Colonic mucosa (tissue), 4 donors: ENCODE results near the gene MAS1. TPM values are rescaled to one million over a fixed set of nuclear protein-coding genes. Genes with fewer than 3 reads are reported as not detected.

Experiments
- DNase-seq: peaks from one replicate; pipeline ENCODE4 v3.0.0-alpha.2; 2020
- H3K27ac ChIP-seq: fragments of 200-600 bp; one replicate; pipeline ENCODE4 v1.8.0; 2021
- H3K27me3 ChIP-seq: fragments of 200-600 bp; one replicate; pipeline ENCODE4 v1.8.0; 2021
- H3K36me3 ChIP-seq: fragments of 200-600 bp; one replicate; pipeline ENCODE4 v1.8.0; 2021
- H3K4me1 ChIP-seq: fragments of 200-600 bp; one replicate; pipeline ENCODE4 v1.8.0; 2021; ENCODE audit warnings: mild to moderate bottlenecking
- H3K4me3 ChIP-seq: fragments of 200-600 bp; one replicate; pipeline ENCODE4 v1.8.0; 2021
- H3K9ac ChIP-seq, 2 donors: one replicate each; pipeline ENCODE4 v1.7.0; 2013; ENCODE audit warnings: control low read depth in 2 of 2, low read depth in 2 of 2, low read length in 2 of 2
- H3K9me3 ChIP-seq: fragments of 200-600 bp; one replicate; pipeline ENCODE4 v1.8.0; 2021
- intact Hi-C: fragments of 100-400 bp; cut with DNase I; formaldehyde crosslinking; loops from one replicate; pipeline ENCODE4 v1.14.1; 2022
- total RNA-seq, 2 donors: library from RNA; stranded (reverse); fragmentation: NEBNext Ultra II Directional in 1 of 2; extraction: Animal tissue kit (Norgen Biotek cat#: 25700) in 1 of 2; gene quantifications; one replicate each; pipeline ENCODE4 v1.2.1, GENCODE V29; 2021
- TF ChIP-seq, protein P1 (sequence below): fragments of 200-600 bp; IDR thresholded peaks from one replicate; pipeline ENCODE4 v1.8.0; 2022; ENCODE audit warnings: antibody characterized with exemption, mild to moderate bottlenecking
- donor health status: healthy.
- donor health status: DM: no; HTN: no; CAD: no.
- donor health status: DM: no; HTN: no; CAD: no.

The MAS1 gene
- total RNA-seq, 2 donors from 2014 or later: not detected

DNA sequence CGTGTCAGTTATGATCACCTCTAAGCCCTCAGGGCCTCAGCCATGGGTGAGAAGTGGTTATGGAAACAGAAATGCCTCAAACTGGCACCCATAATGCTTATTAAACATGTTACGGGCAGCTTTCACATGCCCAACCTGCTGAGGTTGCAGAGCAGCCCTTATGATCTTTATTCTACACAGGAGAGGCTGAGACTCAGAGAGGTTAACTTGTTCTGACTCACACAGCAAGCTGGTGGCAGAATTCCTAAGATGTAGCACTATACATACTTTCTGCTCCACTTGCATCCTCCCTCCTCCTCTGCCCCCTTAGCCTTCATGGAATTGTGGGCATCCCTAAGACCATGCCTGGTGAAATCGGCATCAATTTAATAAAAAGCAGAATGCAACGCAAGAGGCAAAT, 43.4 kb downstream of the MAS1 start:
- no peak overlapping the region for H3K9ac ChIP-seq
- H3K9me3 ChIP-seq: no peaks in the 10 kb centered on the region
- H3K27ac ChIP-seq: no peak overlapping the region
- TF ChIP-seq, protein P1, sequence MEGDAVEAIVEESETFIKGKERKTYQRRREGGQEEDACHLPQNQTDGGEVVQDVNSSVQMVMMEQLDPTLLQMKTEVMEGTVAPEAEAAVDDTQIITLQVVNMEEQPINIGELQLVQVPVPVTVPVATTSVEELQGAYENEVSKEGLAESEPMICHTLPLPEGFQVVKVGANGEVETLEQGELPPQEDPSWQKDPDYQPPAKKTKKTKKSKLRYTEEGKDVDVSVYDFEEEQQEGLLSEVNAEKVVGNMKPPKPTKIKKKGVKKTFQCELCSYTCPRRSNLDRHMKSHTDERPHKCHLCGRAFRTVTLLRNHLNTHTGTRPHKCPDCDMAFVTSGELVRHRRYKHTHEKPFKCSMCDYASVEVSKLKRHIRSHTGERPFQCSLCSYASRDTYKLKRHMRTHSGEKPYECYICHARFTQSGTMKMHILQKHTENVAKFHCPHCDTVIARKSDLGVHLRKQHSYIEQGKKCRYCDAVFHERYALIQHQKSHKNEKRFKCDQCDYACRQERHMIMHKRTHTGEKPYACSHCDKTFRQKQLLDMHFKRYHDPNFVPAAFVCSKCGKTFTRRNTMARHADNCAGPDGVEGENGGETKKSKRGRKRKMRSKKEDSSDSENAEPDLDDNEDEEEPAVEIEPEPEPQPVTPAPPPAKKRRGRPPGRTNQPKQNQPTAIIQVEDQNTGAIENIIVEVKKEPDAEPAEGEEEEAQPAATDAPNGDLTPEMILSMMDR: no peak
- no peaks in the 10 kb centered on the region for H3K36me3 ChIP-seq
- DNase-seq: no peak
- intact Hi-C loops: no loop called here
- H3K27me3 ChIP-seq: no peaks in the 10 kb centered on the region
- no peaks in the 10 kb centered on the region for H3K4me1 ChIP-seq
- no peak overlapping the region for H3K4me3 ChIP-seq

DNA sequence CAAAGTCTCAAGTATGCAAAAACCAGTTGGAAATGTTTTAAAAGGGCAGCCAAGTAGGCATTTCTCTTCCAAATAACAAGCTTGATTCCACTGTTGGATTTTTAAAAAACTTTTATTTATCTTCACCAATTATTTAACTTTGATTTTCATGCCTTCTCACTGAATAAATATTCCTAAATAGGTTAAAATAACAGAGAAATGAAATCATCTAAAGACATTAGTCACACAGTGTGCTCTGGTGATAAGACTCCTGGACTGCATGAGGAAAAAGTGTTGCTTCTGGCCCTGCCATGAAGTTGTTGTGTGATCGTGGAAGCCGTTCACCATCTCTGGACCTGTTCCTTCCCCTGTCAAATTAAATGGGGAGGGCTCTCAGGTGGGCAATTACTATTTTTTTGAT, 44.3 kb downstream of the MAS1 start:
- no peaks in the 10 kb centered on the region for H3K9me3 ChIP-seq
- no peak overlapping the region for H3K4me3 ChIP-seq
- no peak overlapping the region for H3K9ac ChIP-seq
- TF ChIP-seq, protein P1: no peak
- no peak for DNase-seq
- H3K4me1 ChIP-seq: no peaks in the 10 kb centered on the region
- H3K27me3 ChIP-seq: no peaks in the 10 kb centered on the region
- no peaks in the 10 kb centered on the region for H3K36me3 ChIP-seq
- no peak overlapping the region for H3K27ac ChIP-seq
- intact Hi-C loops: no loop called here

DNA sequence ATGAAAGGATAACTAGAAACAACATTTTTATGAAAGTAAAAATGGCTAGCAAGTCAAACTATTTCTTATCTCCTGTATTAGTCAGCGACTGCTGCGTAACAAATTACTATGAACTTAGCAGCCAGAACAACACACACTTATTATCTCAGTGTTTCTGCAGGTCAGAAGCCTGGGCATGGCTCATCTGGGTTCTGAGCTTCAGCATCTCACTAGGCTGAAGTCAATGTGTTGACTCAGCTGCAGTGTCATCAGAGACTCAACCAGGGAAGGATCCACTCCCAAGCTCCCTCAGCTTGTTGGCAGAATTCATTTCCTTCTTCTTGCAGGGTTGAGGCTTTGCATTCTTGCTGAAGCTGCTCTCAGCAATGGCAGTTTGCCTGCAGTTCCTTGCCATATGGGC, 44.8 kb downstream of the MAS1 start:
- no peak for DNase-seq
- TF ChIP-seq, protein P1: no peak
- no peak overlapping the region for H3K9ac ChIP-seq
- H3K27me3 ChIP-seq: no peaks in the 10 kb centered on the region
- H3K4me3 ChIP-seq: no peak overlapping the region
- no peak overlapping the region for H3K27ac ChIP-seq
- H3K9me3 ChIP-seq: no peaks in the 10 kb centered on the region
- no peaks in the 10 kb centered on the region for H3K4me1 ChIP-seq
- intact Hi-C loops: no loop called here
- no peaks in the 10 kb centered on the region for H3K36me3 ChIP-seq

DNA sequence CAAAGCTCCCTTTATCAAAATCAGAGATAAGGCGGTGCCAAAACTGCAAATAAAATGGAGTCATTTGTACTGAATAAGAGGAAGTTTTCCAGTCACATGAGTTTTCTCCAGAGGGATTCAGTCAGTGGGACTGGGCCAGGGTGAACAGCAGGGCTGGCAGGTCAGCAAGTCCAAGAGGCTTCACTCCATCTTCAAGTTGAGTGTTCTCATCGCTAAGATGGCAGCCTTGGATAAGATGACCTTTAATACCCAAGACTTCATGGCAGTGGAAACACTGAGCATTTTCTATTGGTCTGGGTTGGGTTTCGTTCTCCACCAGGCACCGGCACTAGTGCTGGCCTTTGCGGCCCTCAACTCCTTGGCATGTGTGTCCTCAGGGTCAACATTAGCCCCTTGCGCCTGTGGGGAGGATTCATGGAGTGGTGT, 48.8 kb downstream of the MAS1 start:
- TF ChIP-seq, protein P1: no peak
- no peak overlapping the region for H3K27ac ChIP-seq
- no peak for DNase-seq

More for the DNA sequence above, 48.8 kb downstream of the MAS1 start:
- intact Hi-C loops: no loop called here
- Histone ChIP-seq H3K27me3 (no peaks in the 10 kb centered on the region), H3K4me1 (no peaks in the 10 kb centered on the region), H3K9ac (no peak overlapping the region), H3K4me3 (no peak overlapping the region), H3K9me3 (no peaks in the 10 kb centered on the region), H3K36me3 (no peaks in the 10 kb centered on the region)

Other genes with a start within 250 kb of the MAS1 start
- gene SOD2, start 197.7 kb upstream of the MAS1 start, total RNA-seq: 100 to 1,000 TPM; 199 to 365 TPM
- 10 to 100 TPM; 73.7 to 84.1 TPM for gene WTAP, start 163.5 kb upstream of the MAS1 start, total RNA-seq
- gene ACAT2, start 128.9 kb upstream of the MAS1 start, total RNA-seq: 100 to 1,000 TPM in 1 of 2 donors, 10 to 100 TPM in 1; 59.8 to 126 TPM
- 100 to 1,000 TPM; 163 to 294 TPM for gene TCP1, start 101.4 kb upstream of the MAS1 start, total RNA-seq
- gene MRPL18, start 100.5 kb upstream of the MAS1 start, total RNA-seq: 100 to 1,000 TPM in 1 of 2 donors, 10 to 100 TPM in 1; 65.4 to 112 TPM
- gene PNLDC1, start 90.7 kb upstream of the MAS1 start, total RNA-seq: under 1 TPM in 1 of 2 donors, not detected in 1; 0.72 TPM
- 10 to 100 TPM; 73.8 to 84.4 TPM for gene IGF2R, start 78.1 kb downstream of the MAS1 start, total RNA-seq
- gene SLC22A1, start 230.8 kb downstream of the MAS1 start, total RNA-seq: 1 to 10 TPM in 1 of 2 donors, under 1 TPM in 1; 0.74 to 2.3 TPM